ENCODE results near the gene TBX21.

Gene TBX21

DNA sequence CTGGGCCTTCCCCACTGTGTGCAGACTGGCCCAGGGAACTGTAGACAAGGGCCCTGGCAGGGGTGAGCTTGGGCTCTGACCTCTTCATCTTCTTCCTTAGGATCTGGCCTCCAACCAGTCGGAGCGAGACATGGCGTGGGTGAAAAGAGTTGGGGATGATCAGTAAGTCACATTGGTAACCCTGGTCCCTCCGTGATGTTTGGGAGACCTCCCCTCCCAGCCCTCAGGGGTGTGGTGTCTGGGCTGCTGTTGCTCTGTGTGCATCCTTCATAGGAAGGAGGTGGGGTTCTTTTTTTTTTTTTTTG lies 33.5 kb upstream of the TBX21 start:
- H3K4me3 ChIP-seq (ENCODE audit: low read depth, low read length), result no peak overlapping the region
- DNase-seq (ENCODE audit: low read depth), result no peak
- TF ChIP-seq, protein P1, sequence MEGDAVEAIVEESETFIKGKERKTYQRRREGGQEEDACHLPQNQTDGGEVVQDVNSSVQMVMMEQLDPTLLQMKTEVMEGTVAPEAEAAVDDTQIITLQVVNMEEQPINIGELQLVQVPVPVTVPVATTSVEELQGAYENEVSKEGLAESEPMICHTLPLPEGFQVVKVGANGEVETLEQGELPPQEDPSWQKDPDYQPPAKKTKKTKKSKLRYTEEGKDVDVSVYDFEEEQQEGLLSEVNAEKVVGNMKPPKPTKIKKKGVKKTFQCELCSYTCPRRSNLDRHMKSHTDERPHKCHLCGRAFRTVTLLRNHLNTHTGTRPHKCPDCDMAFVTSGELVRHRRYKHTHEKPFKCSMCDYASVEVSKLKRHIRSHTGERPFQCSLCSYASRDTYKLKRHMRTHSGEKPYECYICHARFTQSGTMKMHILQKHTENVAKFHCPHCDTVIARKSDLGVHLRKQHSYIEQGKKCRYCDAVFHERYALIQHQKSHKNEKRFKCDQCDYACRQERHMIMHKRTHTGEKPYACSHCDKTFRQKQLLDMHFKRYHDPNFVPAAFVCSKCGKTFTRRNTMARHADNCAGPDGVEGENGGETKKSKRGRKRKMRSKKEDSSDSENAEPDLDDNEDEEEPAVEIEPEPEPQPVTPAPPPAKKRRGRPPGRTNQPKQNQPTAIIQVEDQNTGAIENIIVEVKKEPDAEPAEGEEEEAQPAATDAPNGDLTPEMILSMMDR (IDR thresholded peaks at IDR 0.05; ENCODE audit: insufficient read depth, low read depth, low read length, missing control alignments), result no peak

DNA sequence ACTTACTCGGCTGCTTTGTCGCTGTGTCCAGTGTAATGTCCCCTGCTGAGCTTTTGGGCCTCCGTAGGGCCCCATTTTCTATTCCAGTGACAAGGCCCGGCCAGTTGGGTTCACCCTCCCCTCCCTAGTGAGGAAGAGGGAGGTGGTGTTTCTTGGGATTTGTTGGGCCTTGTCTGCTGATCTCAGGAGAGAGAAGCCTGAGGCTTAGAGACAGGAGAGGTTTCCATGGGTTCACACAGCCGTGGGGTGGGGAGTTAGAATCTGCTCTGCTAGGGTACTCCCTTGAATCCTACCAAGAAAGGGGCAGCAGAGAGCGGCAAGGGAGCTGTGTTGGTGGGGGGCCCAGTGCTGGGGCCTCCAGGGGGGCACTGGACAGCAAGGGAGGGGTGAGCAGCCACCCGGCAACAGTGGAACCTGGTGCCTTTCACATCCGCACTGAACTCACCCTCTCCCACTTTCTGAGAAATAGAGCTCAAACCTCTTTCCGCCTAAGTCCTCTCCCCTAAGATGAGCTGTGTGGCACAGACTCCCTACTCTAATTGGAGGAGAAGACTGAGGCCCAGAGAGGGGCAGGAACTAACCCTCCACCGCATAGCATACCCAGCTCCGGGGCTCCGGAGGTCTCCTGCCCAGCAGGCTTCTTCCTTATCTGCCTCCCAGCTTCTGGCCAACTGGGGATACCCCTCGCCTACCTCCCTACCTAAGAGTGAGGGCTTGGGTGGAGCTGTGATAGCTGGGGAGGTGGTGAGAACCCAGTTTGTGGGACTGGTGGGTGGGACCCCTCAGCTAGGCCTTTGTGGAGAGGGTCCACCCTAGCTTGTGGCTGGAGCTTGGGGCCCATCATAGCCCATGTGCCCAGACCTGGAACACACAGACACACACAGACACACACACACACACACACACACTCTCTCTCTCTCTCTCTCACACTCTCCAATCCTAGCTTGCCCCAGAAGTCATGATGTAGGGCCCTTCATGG lies 32.3 kb upstream of the TBX21 start:
- no peak overlapping the region for H3K4me3 ChIP-seq (ENCODE audit: low read depth, low read length)

DNA sequence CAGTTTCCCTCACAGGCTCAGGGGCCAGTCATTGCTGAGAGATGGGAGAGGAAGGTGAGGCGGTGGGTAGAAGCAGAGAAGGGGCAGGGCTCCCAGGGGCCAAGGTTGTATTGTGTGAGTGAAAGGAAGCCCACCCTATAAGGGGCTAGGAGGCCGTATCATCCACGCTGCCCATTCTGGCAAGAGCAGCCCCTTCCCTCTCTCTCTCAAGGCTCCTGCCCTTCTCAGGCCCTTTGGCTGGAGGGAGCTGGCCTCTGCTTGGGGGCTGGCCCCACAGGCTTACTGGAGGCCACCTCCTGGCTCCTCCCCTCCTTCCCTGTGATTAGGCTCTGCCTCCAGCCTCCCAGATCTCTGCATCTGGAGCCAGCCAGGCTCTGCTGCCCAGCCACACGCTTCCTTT lies 31.4 kb upstream of the TBX21 start:
- TF ChIP-seq, protein P1 (IDR thresholded peaks at IDR 0.05; ENCODE audit: insufficient read depth, low read depth, low read length, missing control alignments), result no peak
- no peak overlapping the region for H3K4me3 ChIP-seq (ENCODE audit: low read depth, low read length)
- no peak for DNase-seq (ENCODE audit: low read depth)

More for the DNA sequence above, 32.3 kb upstream of the TBX21 start:
- DNase-seq (ENCODE audit: low read depth), result no peak
- TF ChIP-seq, protein P1 (IDR thresholded peaks at IDR 0.05; ENCODE audit: insufficient read depth, low read depth, low read length, missing control alignments), result no peak

DNA sequence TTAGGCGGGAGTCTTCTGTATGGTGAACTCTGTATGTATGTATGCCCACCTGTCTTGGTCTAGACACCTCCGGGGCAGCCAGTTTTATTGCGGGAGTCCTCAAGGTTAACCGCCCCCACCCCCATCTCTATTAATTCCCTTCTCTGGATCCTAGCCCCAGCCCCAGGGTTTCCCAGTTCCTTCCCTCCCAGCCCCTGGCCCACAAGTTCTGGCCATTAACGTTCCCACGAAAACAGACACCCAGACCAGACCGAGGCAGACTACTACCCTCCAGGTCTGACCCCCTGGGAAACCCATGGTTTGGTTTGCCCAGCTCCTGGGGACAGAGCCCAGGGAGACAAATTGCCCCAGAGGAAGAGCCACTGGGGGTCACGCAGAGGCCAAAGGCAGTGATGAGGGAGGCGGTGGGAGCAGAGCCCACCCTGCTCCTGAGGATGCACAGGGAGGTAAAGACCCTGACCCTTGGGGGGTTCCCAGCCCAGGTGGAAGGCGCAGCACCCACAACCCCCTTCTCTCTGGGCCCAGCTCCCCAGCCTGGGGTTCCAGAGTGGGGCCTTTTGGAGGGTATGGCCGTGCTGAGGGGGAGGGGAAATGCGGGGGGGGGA lies 30.5 kb upstream of the TBX21 start:
- TF ChIP-seq, protein P1 (IDR thresholded peaks at IDR 0.05; ENCODE audit: insufficient read depth, low read depth, low read length, missing control alignments), result no peak
- no peak overlapping the region for H3K4me3 ChIP-seq (ENCODE audit: low read depth, low read length)
- DNase-seq (ENCODE audit: low read depth), result no peak

DNA sequence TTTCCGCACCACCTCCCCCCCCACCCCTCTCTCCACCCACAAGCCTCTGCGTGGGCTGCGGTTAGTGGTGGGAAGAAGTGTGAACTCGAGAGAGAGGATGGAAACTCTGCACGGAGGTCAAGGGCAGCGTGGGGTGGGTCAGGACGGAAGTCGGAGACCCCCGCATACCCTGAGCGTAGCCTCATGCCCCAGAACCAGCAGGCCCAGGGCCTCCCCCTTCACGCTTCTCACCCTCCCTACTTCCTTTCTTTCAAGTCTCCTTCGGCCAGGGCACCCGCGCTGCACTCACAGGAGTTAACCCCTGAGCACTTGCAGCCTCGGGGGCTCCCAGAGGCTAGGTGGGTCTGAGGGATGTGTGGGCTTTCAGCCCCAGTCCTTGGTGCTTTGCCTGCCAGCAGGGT lies 29.8 kb upstream of the TBX21 start:
- TF ChIP-seq, protein P1 (IDR thresholded peaks at IDR 0.05; ENCODE audit: insufficient read depth, low read depth, low read length, missing control alignments), result no peak
- DNase-seq (ENCODE audit: low read depth), result peak; percentile 40

DNA sequence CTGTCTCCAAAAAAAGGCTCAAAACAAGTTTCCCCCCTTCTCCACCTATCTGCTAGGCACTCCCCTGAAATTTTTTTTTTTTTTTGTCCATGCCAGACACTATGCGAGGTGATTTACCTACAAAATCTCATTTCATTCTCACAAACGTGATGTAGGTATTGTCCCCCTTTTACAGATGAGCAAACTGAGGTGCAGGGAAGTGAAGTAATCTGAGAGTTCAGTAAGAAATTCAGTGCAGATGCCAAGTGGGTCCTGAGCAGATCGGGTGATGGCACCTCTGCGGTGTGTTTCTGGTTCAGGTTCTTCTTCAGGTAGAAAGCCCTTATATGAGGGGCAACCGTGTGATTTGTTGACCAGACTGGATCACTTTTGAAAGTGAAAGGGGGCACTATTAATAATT lies 29.4 kb upstream of the TBX21 start:
- DNase-seq (ENCODE audit: low read depth), result no peak
- TF ChIP-seq, protein P1 (IDR thresholded peaks at IDR 0.05; ENCODE audit: insufficient read depth, low read depth, low read length, missing control alignments), result no peak
- H3K4me3 ChIP-seq (ENCODE audit: low read depth, low read length), result no peak overlapping the region

More for the DNA sequence above, 29.8 kb upstream of the TBX21 start:
- no peak overlapping the region for H3K4me3 ChIP-seq (ENCODE audit: low read depth, low read length)
